ENCODE results near the gene FEM1C. TPM values are rescaled to one million over a fixed set of nuclear protein-coding genes. Genes with fewer than 3 reads are reported as not detected.

Gene FEM1C
- total RNA-seq, 1 donor from 2014 or later: 15.4 TPM

DNA sequence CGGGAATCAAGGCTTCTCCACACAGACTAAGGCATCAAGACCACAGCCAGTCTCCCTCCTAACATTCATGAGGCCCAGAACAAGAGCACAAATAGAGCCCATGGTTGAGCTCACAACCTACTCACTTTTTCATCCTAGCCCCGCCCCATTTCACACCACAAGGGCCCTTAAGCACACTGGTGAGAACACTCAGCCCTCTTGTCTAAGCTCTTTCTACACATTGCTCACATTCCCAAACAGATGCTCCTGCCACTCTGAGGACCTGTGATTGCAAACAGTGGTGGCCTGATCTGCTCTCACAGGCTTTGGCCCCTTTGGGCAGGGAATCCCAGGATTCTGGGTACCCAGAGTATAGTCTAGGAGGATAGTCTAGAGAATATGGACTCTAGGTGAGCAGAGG is 54.0 kb downstream of the FEM1C start:
- no peaks in the 10 kb centered on the region for H3K36me3 Mint-ChIP-seq (ENCODE audit: low read depth)
- H3K9me3 Mint-ChIP-seq (ENCODE audit: low read depth): no peaks in the 10 kb centered on the region
- peaks cover 37% of the 10 kb centered on the region for H3K27me3 Mint-ChIP-seq (ENCODE audit: low read depth)
- no peak for DNase-seq (ENCODE audit: low spot score)
- TF ChIP-seq CTCF (IDR thresholded peaks at IDR 0.05): no peak
- H3K4me3 Mint-ChIP-seq (ENCODE audit: unreplicated experiment): no peak overlapping the region
- peaks cover 6% of the 10 kb centered on the region for H3K4me1 Mint-ChIP-seq (ENCODE audit: low read depth)
- no peak overlapping the region for H3K27ac Mint-ChIP-seq (ENCODE audit: unreplicated experiment)

DNA sequence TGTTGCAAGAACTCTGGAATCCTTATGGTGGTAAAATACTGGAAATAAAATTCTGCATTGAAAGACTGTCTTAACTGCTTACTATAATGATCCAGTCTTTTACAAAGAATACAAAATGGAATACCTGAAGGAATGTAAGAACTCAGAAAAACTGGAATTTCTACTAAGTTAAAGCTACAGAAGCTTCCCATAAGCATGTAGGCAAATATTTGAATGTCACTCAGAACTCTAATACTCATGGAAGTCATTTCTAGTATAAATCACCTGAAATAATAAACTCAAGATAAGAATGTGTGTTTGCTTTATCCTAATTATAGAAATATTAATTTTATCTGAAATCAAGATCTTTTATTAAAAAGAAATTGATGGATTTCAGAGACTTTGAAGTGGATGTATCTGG is 54.8 kb downstream of the FEM1C start:
- DNase-seq (ENCODE audit: low spot score): no peak
- H3K36me3 Mint-ChIP-seq (ENCODE audit: low read depth): no peaks in the 10 kb centered on the region
- H3K9me3 Mint-ChIP-seq (ENCODE audit: low read depth): no peaks in the 10 kb centered on the region

GRCh38 chr5:115487756-115488155 is 56.8 kb downstream of the FEM1C start:
- Mint-ChIP-seq H3K36me3 (ENCODE audit: low read depth) (no peaks in the 10 kb centered on the region), H3K27me3 (ENCODE audit: low read depth) (peaks cover 21% of the 10 kb centered on the region), H3K4me3 (ENCODE audit: unreplicated experiment) (no peak overlapping the region), H3K4me1 (ENCODE audit: low read depth) (no peaks in the 10 kb centered on the region), H3K27ac (ENCODE audit: unreplicated experiment) (no peak overlapping the region), H3K9me3 (ENCODE audit: low read depth) (no peaks in the 10 kb centered on the region)
- no peak for TF ChIP-seq CTCF (IDR thresholded peaks at IDR 0.05)
- DNase-seq (ENCODE audit: low spot score): no peak

More for the DNA sequence above, 54.8 kb downstream of the FEM1C start:
- no peak overlapping the region for H3K4me3 Mint-ChIP-seq (ENCODE audit: unreplicated experiment)
- no peak overlapping the region for H3K27ac Mint-ChIP-seq (ENCODE audit: unreplicated experiment)
- H3K27me3 Mint-ChIP-seq (ENCODE audit: low read depth): peaks cover 36% of the 10 kb centered on the region
- no peak for TF ChIP-seq CTCF (IDR thresholded peaks at IDR 0.05)
- peaks cover 6% of the 10 kb centered on the region for H3K4me1 Mint-ChIP-seq (ENCODE audit: low read depth)

DNA sequence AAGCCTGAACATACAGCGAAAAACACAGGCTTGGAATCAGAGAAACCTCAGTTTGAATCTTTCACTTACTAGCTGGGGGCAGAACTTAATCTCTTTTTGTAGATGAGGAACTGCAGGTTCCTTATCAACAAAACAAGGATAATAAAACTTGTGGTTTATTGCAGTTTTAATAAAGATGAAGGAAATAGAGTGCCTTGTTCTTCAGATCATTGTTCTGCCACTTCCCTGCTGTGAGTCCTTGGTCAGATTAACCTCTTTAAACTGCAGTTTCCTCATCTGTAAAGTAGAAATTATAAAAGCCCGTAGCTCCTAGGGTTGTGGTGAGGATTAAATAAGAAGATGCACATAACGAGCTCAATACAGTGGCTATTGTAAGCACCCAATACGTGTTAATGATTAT is 57.4 kb downstream of the FEM1C start:
- no peaks in the 10 kb centered on the region for H3K9me3 Mint-ChIP-seq (ENCODE audit: low read depth)
- H3K36me3 Mint-ChIP-seq (ENCODE audit: low read depth): no peaks in the 10 kb centered on the region
- H3K27ac Mint-ChIP-seq (ENCODE audit: unreplicated experiment): no peak overlapping the region
- no peak overlapping the region for H3K4me3 Mint-ChIP-seq (ENCODE audit: unreplicated experiment)
- no peaks in the 10 kb centered on the region for H3K4me1 Mint-ChIP-seq (ENCODE audit: low read depth)
- H3K27me3 Mint-ChIP-seq (ENCODE audit: low read depth): peaks cover 22% of the 10 kb centered on the region
- DNase-seq (ENCODE audit: low spot score): no peak
- no peak for TF ChIP-seq CTCF (IDR thresholded peaks at IDR 0.05)

DNA sequence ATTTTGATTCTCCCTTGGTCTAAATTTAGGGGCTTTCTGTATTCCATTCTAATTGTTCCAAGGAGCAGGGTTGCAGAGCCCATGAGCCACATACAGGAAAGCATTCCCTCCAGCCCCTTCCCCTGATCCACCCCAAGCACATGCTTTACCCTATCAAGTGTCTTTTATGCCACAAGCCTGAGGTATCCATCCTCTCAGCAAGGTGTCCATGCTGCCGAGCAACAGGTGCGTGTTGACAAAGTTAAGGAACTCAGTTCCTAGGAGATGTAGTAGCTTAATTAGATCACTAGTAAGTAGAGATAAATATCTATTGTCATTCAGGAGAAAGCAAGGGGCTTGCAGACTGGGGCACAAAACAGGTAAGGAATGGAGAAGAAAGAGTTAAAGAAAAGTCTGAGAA is 57.8 kb downstream of the FEM1C start:
- no peak overlapping the region for H3K27ac Mint-ChIP-seq (ENCODE audit: unreplicated experiment)
- no peaks in the 10 kb centered on the region for H3K36me3 Mint-ChIP-seq (ENCODE audit: low read depth)
- no peaks in the 10 kb centered on the region for H3K9me3 Mint-ChIP-seq (ENCODE audit: low read depth)
- H3K27me3 Mint-ChIP-seq (ENCODE audit: low read depth): peaks cover 26% of the 10 kb centered on the region
- DNase-seq (ENCODE audit: low spot score): no peak
- no peaks in the 10 kb centered on the region for H3K4me1 Mint-ChIP-seq (ENCODE audit: low read depth)
- TF ChIP-seq CTCF (IDR thresholded peaks at IDR 0.05): no peak
- no peak overlapping the region for H3K4me3 Mint-ChIP-seq (ENCODE audit: unreplicated experiment)
